Activated naive CD8-positive, alpha-beta T cell treated with anti-CD3 and anti-CD28 coated beads, Interleukin-2, amount 10 ng/mL, durations not matched to agents 7 days and 5 days (primary cell): ENCODE data around the gene TET2. TPM values are rescaled to one million over a fixed set of nuclear protein-coding genes. Genes with fewer than 3 reads are reported as not detected.

Experiments used
- ATAC-seq: fragments of 150-1000 bp; cut with Tn5 transposase; one replicate; pipeline ENCODE4 v1.10.0; 2021; ENCODE audit warnings: low read depth, moderate library complexity
- POLR2A ChIA-PET: fragments of 350-600 bp; sonication (Branson Sonifier 250); formaldehyde crosslinking; loops from one replicate; lab custom pipeline; 2021; ENCODE audit warnings: antibody characterized with exemption; lab: Charles Lee
- DNase-seq: peaks from one replicate; pipeline ENCODE4 v3.0.0; 2021
- H3K27ac Mint-ChIP-seq: one replicate; pipeline ENCODE4 v1.8.0; 2022; ENCODE audit warnings: mild to moderate bottlenecking, mixed read lengths
- H3K27me3 Mint-ChIP-seq: one replicate; pipeline ENCODE4 v1.8.0; 2022; ENCODE audit warnings: mild to moderate bottlenecking, moderate library complexity, mixed read lengths
- H3K36me3 Mint-ChIP-seq: one replicate; pipeline ENCODE4 v1.8.0; 2021; ENCODE audit warnings: mild to moderate bottlenecking, mixed read lengths
- H3K4me1 Mint-ChIP-seq: one replicate; pipeline ENCODE4 v1.8.0; 2021; ENCODE audit warnings: mixed read lengths
- H3K4me3 Mint-ChIP-seq: one replicate; pipeline ENCODE4 v1.8.0; 2022; ENCODE audit warnings: mild to moderate bottlenecking, moderate library complexity, mixed read lengths
- H3K9me3 Mint-ChIP-seq: one replicate; pipeline ENCODE4 v1.8.0; 2021; ENCODE audit warnings: mixed read lengths
- total RNA-seq, 2 experiments: library from RNA; stranded (reverse); gene quantifications; one replicate each; pipeline ENCODE4 v1.2.3, GENCODE V29; 2021

Gene TET2
- total RNA-seq, 2 experiments from 2014 or later: 29.2 to 31.4 TPM

DNA sequence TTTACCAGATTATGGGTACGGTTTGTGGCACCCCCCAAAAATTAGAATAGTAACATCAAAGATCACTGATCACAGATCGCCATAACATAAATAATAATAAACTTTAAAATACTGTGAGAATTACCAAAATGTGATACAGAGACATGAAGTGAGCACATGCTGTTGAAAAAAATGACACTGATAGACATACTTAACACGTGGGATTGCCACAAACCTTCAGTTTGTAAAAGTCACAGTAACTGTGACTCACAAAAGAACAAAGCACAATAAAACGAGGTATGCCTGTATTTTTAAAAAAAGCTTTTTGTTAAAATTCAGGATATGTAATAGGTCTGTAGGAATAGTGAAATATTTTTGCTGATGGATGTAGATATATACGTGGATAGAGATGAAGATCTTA is 93.4 kb downstream of the TET2 start:
- POLR2A ChIA-PET: no interaction called here
- Mint-ChIP-seq H3K4me3 (no peak overlapping the region), H3K36me3 (peaks cover 48% of the 10 kb centered on the region), H3K4me1 (peaks cover 4% of the 10 kb centered on the region), H3K9me3 (no peaks in the 10 kb centered on the region), H3K27me3 (no peaks in the 10 kb centered on the region), H3K27ac (no peak overlapping the region)
- no peak for DNase-seq
- ATAC-seq: no peak

DNA sequence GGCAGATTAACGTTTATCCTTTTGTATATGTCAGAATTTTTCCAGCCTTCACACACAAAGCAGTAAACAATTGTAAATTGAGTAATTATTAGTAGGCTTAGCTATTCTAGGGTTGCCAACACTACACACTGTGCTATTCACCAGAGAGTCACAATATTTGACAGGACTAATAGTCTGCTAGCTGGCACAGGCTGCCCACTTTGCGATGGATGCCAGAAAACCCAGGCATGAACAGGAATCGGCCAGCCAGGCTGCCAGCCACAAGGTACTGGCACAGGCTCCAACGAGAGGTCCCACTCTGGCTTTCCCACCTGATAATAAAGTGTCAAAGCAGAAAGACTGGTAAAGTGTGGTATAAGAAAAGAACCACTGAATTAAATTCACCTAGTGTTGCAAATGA is 94.8 kb downstream of the TET2 start:
- H3K27ac Mint-ChIP-seq: no peak overlapping the region
- peaks cover 2% of the 10 kb centered on the region for H3K4me1 Mint-ChIP-seq
- no peak overlapping the region for H3K4me3 Mint-ChIP-seq
- H3K9me3 Mint-ChIP-seq: no peaks in the 10 kb centered on the region
- POLR2A ChIA-PET: no interaction called here
- no peak for DNase-seq
- peaks cover 34% of the 10 kb centered on the region for H3K36me3 Mint-ChIP-seq
- no peaks in the 10 kb centered on the region for H3K27me3 Mint-ChIP-seq
- ATAC-seq: no peak

DNA sequence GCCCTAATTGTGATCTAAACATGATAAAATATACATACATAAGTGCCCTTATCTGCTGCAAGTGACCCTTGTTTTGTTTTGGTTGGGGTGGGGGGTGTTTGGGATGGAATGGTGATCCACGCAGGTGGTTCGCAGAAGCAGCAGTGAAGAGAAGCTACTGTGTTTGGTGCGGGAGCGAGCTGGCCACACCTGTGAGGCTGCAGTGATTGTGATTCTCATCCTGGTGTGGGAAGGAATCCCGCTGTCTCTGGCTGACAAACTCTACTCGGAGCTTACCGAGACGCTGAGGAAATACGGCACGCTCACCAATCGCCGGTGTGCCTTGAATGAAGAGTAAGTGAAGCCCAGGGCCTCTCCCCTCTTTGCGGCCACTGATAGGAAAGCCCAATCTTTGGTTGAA is 96.8 kb downstream of the TET2 start:
- Mint-ChIP-seq H3K27me3 (no peaks in the 10 kb centered on the region), H3K4me3 (no peak overlapping the region), H3K27ac (no peak overlapping the region), H3K4me1 (peaks cover 2% of the 10 kb centered on the region), H3K9me3 (no peaks in the 10 kb centered on the region), H3K36me3 (peaks cover 28% of the 10 kb centered on the region)
- no peak for ATAC-seq
- DNase-seq: no peak
- POLR2A ChIA-PET: no interaction called here

DNA sequence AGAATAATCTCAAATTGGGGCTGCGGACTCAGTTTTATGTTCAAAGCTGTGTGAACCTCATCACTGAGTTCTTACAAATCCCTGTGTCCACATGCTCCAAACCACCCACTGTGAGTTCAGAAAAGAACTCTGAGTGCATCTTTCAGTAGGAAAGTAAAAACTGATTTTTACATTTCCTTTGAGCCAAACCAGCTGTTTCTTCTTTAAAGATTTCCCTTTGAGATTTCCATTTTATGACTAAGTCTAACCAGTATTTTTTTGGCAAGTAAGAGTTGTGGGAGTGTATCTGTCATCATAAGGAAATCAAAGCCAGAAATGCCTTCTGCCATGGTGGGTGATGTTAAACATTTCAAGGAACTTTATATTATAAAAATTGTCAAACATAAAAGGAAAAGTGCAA is 100.0 kb downstream of the TET2 start:
- H3K4me3 Mint-ChIP-seq: no peak overlapping the region
- no peaks in the 10 kb centered on the region for H3K27me3 Mint-ChIP-seq
- no peaks in the 10 kb centered on the region for H3K9me3 Mint-ChIP-seq
- POLR2A ChIA-PET: no interaction called here
- H3K4me1 Mint-ChIP-seq: peaks cover 2% of the 10 kb centered on the region
- H3K27ac Mint-ChIP-seq: no peak overlapping the region
- peaks cover 37% of the 10 kb centered on the region for H3K36me3 Mint-ChIP-seq
- ATAC-seq (no peak), DNase-seq (no peak)

DNA sequence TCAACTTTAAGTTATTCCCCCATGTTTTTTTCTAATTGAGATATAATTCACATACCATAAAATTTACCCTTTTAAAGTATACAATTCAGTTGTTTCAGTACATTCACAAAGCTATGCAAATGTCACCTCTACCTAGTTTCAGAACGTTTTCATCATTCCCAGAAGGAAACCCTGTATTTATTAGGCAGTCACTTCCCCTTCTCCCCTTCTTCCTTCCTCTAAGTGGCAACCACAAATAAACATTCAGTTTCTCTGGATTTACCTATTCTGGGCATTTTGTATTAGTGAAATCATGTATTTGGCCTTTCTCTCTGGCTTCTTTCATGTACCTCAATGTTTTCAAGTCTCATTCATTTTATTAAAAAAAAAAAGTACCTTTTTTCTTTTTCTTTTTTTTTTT is 101.9 kb downstream of the TET2 start:
- no peak for DNase-seq
- H3K27ac Mint-ChIP-seq: no peak overlapping the region
- no peaks in the 10 kb centered on the region for H3K27me3 Mint-ChIP-seq

DNA sequence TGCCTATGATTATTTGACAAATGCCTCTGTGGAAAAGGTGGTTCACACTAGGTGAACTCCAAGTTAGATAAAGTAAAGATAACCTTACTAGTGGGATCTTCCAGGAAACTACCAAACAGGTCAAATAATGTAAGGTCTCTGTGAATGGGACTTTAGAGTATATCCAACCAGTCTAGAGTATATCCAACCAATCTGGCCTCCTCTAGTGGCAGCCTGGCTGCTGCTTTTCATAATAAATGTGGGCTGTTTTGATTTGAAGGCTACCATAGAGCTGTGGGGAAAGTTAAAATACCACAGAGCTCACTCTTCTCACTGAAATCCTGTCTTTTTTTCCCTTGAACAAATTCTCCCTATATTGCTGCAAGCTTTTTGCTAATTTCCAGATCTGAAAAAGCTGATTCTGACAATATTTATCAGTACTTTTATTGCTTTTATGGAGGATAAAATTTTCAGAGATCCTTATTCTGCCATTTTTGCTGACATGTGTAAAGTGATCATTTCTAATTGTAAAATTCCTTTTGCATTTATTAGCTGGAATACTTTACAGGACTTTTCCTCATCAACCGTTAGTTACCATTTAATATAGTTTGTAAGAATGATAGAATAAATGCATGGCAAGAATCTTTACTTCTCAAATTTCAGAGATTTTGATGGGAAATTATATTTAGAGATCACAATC is 111.3 kb downstream of the TET2 start:
- Mint-ChIP-seq H3K9me3 (peaks cover 2% of the 10 kb centered on the region), H3K4me1 (no peaks in the 10 kb centered on the region), H3K36me3 (peaks cover 43% of the 10 kb centered on the region), H3K27me3 (no peaks in the 10 kb centered on the region), H3K27ac (no peak overlapping the region), H3K4me3 (no peak overlapping the region)
- no peak for ATAC-seq
- POLR2A ChIA-PET: no interaction called here
- DNase-seq: no peak

More for the DNA sequence above, 101.9 kb downstream of the TET2 start:
- no peak for ATAC-seq
- peaks cover 2% of the 10 kb centered on the region for H3K4me1 Mint-ChIP-seq
- H3K36me3 Mint-ChIP-seq: peaks cover 42% of the 10 kb centered on the region
- POLR2A ChIA-PET: no interaction called here
- no peak overlapping the region for H3K4me3 Mint-ChIP-seq
- H3K9me3 Mint-ChIP-seq: peaks cover 4% of the 10 kb centered on the region

DNA sequence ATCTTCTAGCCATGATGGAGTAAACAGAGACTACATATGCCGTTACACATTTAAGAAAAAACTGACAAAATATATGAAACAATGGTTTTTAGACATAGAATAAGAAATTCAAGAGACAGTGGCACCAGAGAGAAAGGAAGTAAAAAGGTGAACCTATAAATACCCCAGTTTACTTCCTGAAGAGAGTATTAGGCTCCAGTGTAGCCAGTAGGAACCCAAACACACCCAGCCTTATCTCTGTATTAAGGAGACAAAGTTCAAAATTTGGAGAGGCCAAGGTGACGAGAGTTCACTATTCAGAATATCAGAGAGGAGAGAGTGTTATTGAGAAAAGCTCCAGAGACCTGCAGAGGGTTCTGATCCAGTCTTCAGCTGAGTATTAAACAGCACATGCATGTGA is 119.0 kb downstream of the TET2 start:
- Mint-ChIP-seq H3K36me3 (peaks cover 68% of the 10 kb centered on the region), H3K4me1 (peaks cover 1% of the 10 kb centered on the region), H3K27me3 (no peaks in the 10 kb centered on the region), H3K4me3 (no peak overlapping the region), H3K27ac (no peak overlapping the region), H3K9me3 (peaks cover 6% of the 10 kb centered on the region)
- POLR2A ChIA-PET: no interaction called here
- DNase-seq: no peak
- no peak for ATAC-seq

DNA sequence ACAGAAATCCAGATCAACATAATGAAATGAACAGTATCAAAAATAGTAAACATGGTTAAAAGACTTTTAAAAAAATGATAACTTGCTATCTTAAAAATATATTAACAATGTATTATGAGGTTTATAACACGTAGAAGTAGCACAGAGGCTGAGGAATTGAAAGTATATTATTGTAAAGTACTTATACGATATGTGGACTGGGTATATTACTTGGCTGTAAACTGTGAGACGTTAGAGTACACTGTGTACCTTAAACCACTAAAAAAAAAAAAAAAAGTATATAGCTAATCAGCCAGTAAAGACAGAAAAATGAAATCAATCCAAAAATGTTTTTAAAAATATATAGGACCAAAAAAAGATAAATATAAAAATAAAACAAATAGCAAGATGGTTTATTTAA is 120.6 kb downstream of the TET2 start:
- no peak overlapping the region for H3K4me3 Mint-ChIP-seq
- H3K27ac Mint-ChIP-seq: no peak overlapping the region
- H3K4me1 Mint-ChIP-seq: peaks cover 12% of the 10 kb centered on the region
- DNase-seq (no peak), ATAC-seq (no peak)
- H3K36me3 Mint-ChIP-seq: peaks cover 76% of the 10 kb centered on the region
- H3K27me3 Mint-ChIP-seq: no peaks in the 10 kb centered on the region
- H3K9me3 Mint-ChIP-seq: peaks cover 6% of the 10 kb centered on the region
- POLR2A ChIA-PET: no interaction called here

DNA sequence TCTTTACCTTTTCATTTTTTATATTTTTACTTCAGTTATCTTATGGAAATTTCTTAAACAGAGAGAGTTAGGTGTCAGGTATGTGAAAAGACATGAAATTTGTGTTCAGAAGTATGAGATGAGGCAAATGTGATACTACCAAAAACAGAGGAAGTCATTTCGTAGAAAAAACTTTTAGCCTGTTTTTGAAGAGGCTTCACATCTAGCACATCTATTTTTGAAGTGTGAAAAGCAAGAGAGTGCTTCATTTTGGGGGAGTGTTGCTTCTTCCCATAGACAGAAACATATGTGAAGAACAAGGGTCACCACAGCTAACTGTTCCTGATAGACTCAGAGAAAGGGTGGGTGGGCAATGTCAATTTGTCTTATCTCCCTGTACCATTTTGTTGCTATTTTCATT is 125.3 kb downstream of the TET2 start:
- ATAC-seq: no peak
- H3K27me3 Mint-ChIP-seq: no peaks in the 10 kb centered on the region
- H3K36me3 Mint-ChIP-seq: peaks cover 79% of the 10 kb centered on the region
- H3K4me1 Mint-ChIP-seq: peaks cover 14% of the 10 kb centered on the region
- peak overlapping the region; percentile 71 for H3K27ac Mint-ChIP-seq
- no peak overlapping the region for H3K4me3 Mint-ChIP-seq
- no peak for DNase-seq
- peaks cover 5% of the 10 kb centered on the region for H3K9me3 Mint-ChIP-seq
- POLR2A ChIA-PET: no interaction called here

DNA sequence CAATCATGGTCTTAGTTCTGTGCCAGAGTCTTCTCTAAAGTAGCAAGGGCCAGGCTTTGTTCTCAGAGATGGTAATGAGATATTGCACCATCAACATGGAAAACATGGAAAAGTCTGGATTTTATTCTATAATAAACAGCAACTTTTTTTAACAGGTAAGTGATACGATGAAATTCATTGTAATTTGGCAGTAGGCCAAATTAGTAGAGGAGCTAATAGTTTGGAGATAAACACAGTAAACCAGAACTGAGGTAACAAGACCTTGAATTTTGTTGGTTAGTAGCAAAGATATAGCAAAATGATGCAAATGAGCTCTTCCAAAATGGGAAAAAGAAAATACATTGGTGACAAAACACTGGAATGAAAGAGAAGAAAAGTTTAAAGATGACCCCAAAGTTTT is 126.6 kb downstream of the TET2 start:
- POLR2A ChIA-PET: no interaction called here
- no peaks in the 10 kb centered on the region for H3K27me3 Mint-ChIP-seq
- peaks cover 77% of the 10 kb centered on the region for H3K36me3 Mint-ChIP-seq
- H3K4me1 Mint-ChIP-seq: peaks cover 14% of the 10 kb centered on the region
- ATAC-seq: no peak
- H3K27ac Mint-ChIP-seq: no peak overlapping the region
- H3K9me3 Mint-ChIP-seq: peaks cover 4% of the 10 kb centered on the region
- no peak for DNase-seq
- H3K4me3 Mint-ChIP-seq: no peak overlapping the region

DNA sequence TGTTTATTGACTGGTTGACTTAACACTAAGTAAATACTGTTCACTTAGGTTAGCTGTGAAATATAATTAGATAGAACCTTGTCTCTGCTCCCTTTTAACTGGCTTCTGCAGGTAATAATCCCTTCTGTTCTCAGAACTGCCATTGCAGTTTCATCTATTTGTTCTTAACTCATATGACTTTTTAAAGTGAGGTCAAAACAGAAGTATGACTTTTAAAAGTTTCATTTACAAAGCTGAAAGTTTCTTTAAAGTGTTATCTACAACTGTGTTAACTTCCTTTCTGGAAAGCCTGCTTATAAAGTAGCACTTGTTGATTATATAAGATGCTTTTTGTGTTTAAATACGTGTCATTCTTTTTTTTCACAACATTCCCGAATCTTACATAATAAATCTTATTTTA is 127.4 kb downstream of the TET2 start:
- Mint-ChIP-seq H3K4me1 (peaks cover 17% of the 10 kb centered on the region), H3K4me3 (no peak overlapping the region), H3K9me3 (peaks cover 4% of the 10 kb centered on the region), H3K36me3 (peaks cover 73% of the 10 kb centered on the region), H3K27ac (no peak overlapping the region), H3K27me3 (no peaks in the 10 kb centered on the region)
- DNase-seq: no peak
- ATAC-seq: no peak
- POLR2A ChIA-PET: interaction anchor here (0.7 kb wide), 1 partner anchor 199 kb away, joined by 3 read pairs; no protein-coding TSS in a partner anchor

DNA sequence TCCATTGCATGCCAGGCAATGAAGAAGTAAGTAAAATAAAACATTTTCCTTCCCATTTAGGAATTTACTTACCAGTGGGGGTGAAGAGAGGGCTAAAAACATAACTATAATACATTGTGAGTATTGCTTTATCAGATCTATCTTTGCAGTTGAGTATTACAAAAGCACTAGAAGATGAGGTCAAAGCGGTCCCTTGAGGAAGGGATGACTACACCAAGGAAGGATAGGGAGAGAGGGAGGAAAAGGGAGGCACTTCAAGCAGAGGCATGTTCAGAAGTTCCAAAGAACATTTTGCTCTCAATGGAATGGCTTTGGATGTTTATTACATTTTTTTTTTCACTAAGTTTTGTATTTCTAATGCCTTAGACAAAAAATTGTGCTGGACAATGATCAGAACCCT is 127.8 kb downstream of the TET2 start:
- ATAC-seq (no peak), DNase-seq (no peak)
- H3K4me3 Mint-ChIP-seq: no peak overlapping the region
- H3K4me1 Mint-ChIP-seq: peaks cover 18% of the 10 kb centered on the region
- POLR2A ChIA-PET: interaction anchor here (0.7 kb wide), 1 partner anchor 199 kb away, joined by 3 read pairs; no protein-coding TSS in a partner anchor
- H3K36me3 Mint-ChIP-seq: peaks cover 71% of the 10 kb centered on the region
- H3K27ac Mint-ChIP-seq: no peak overlapping the region
- peaks cover 3% of the 10 kb centered on the region for H3K9me3 Mint-ChIP-seq
- no peaks in the 10 kb centered on the region for H3K27me3 Mint-ChIP-seq

DNA sequence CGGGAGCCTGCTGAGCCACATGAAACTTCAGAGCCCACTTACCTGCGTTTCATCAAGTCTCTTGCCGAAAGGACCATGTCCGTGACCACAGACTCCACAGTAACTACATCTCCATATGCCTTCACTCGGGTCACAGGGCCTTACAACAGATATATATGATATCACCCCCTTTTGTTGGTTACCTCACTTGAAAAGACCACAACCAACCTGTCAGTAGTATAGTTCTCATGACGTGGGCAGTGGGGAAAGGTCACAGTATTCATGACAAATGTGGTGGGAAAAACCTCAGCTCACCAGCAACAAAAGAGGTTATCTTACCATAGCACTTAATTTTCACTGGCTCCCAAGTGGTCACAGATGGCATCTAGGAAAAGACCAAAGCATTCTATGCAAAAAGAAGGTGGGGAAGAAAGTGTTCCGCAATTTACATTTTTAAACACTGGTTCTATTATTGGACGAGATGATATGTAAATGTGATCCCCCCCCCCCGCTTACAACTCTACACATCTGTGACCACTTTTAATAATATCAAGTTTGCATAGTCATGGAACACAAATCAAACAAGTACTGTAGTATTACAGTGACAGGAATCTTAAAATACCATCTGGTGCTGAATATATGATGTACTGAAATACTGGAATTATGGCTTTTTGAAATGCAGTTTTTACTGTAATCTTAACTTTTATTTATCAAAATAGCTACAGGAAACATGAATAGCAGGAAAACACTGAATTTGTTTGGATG is 129.9 kb downstream of the TET2 start:
- Mint-ChIP-seq H3K9me3 (no peaks in the 10 kb centered on the region), H3K27ac (no peak overlapping the region), H3K4me3 (no peak overlapping the region), H3K36me3 (peaks cover 55% of the 10 kb centered on the region), H3K27me3 (no peaks in the 10 kb centered on the region), H3K4me1 (peaks cover 13% of the 10 kb centered on the region)
- POLR2A ChIA-PET: no interaction called here
- ATAC-seq (no peak), DNase-seq (no peak)

DNA sequence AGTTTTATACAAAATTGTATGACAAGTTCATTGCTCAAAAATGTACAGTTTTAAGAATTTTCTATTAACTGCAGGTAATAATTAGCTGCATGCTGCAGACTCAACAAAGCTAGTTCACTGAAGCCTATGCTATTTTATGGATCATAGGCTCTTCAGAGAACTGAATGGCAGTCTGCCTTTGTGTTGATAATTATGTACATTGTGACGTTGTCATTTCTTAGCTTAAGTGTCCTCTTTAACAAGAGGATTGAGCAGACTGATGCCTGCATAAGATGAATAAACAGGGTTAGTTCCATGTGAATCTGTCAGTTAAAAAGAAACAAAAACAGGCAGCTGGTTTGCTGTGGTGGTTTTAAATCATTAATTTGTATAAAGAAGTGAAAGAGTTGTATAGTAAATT is 131.0 kb downstream of the TET2 start:
- Mint-ChIP-seq H3K36me3 (peaks cover 46% of the 10 kb centered on the region), H3K27ac (no peak overlapping the region), H3K27me3 (no peaks in the 10 kb centered on the region), H3K9me3 (peaks cover 3% of the 10 kb centered on the region), H3K4me3 (no peak overlapping the region), H3K4me1 (peaks cover 3% of the 10 kb centered on the region)
- ATAC-seq (no peak), DNase-seq (no peak)
- POLR2A ChIA-PET: no interaction called here
